Kidney (tissue), 14 donors: ENCODE data around the gene WDR7. TPM values are rescaled to one million over a fixed set of nuclear protein-coding genes. Genes with fewer than 3 reads are reported as not detected.

Source experiments
- DNase-seq, 5 donors: peaks; one replicate each; pipeline ENCODE4 v3.0.0-alpha.2; 2013 to 2020
- FAIRE-seq: peaks from 2 replicates; lab custom pipeline; 2012; peaks lifted over from hg19 to GRCh38; lab: Jason Lieb, UNC
- H3K27ac ChIP-seq, 2 donors: one replicate each; pipeline ENCODE4 v1.7.0; 2013; ENCODE audit warnings: low read depth in 2 of 2, low read length in 2 of 2, inconsistent platforms in 1 of 2
- H3K27me3 ChIP-seq: one replicate; pipeline ENCODE4 v1.7.1; 2013; ENCODE audit warnings: low read length, inconsistent platforms; ENCODE audit not compliant: control insufficient read depth, insufficient read depth
- H3K36me3 ChIP-seq, 3 donors: one replicate each; pipeline versions ENCODE4 v1.7.0 to v1.7.1; 2013; ENCODE audit warnings: low read length in 3 of 3, control low read depth in 1 of 3, inconsistent platforms in 1 of 3; ENCODE audit not compliant: insufficient read depth in 3 of 3, control insufficient read depth in 2 of 3
- H3K4me1 ChIP-seq, 3 donors: one replicate each; pipeline versions ENCODE4 v1.7.0 to v1.7.1; 2013; ENCODE audit warnings: low read length in 3 of 3, inconsistent platforms in 1 of 3, low read depth in 1 of 3; ENCODE audit not compliant: control insufficient read depth in 2 of 3, insufficient read depth in 2 of 3
- H3K4me3 ChIP-seq, 3 donors: one replicate each; pipeline versions ENCODE4 v1.7.0 to v1.8.1; 2013; ENCODE audit warnings: low read length in 3 of 3, control low read depth in 1 of 3, inconsistent platforms in 1 of 3
- H3K9ac ChIP-seq, 3 donors: one replicate each; pipeline versions ENCODE4 v1.7.0 to v1.7.1; 2013; ENCODE audit warnings: low read length in 3 of 3, control low read depth in 1 of 3, inconsistent platforms in 1 of 3
- H3K9me3 ChIP-seq, 3 donors: one replicate each; pipeline versions ENCODE4 v1.7.0 to v1.7.1; 2013; ENCODE audit warnings: low read length in 3 of 3, control low read depth in 1 of 3, inconsistent platforms in 1 of 3; ENCODE audit not compliant: control insufficient read depth in 2 of 3, insufficient read depth in 1 of 3
- CTCF ChIP-seq: IDR thresholded peaks from 3 replicates; pipeline ENCODE4 v1.5.1; 2012; ENCODE audit warnings: mild to moderate bottlenecking, moderate library complexity, borderline replicate concordance; ENCODE audit not compliant: insufficient read depth; ENCODE audit errors: extremely low read depth
- intact Hi-C: fragments of 100-400 bp; cut with DNase I; formaldehyde crosslinking; loops from one replicate; pipeline ENCODE4 v1.11.1; 2022
- polyA plus RNA-seq: library from polyadenylated mRNA; stranded (reverse); fragments of 350-450 nt; fragmentation: Illumina TruSeq; extraction: RNeasy Lipid Tissue Mini Kit (QIAGEN cat#74804); gene quantifications from one replicate; pipeline ENCODE4 v1.2.3, GENCODE V29; 2014; ENCODE audit warnings: low read depth, low replicate concordance; ENCODE audit not compliant: insufficient read depth
- total RNA-seq: library from RNA; stranded (reverse); fragmentation: NEBNext Ultra II Directional; extraction: Animal tissue kit (Norgen Biotek cat#: 25700); gene quantifications from one replicate; pipeline ENCODE4 v1.2.1, GENCODE V29; 2021
- donor health status: control.
- donor health status: control.
- donor health status: control.
- donor health status: control.
- donor health status: control.
- donor health status: DM: yes; HTN: yes; CAD: no.
- donor health status: Normal renal cell carcinoma (clear cell type).

Gene WDR7
- total and polyA plus RNA-seq, 2 donors from 2014 or later = 7.3 to 34.4 TPM

- no peak for TF ChIP-seq CTCF
- no peak overlapping the region for H3K27ac ChIP-seq
- no peak overlapping the region for H3K9ac ChIP-seq
- H3K36me3 ChIP-seq = no peaks in the 10 kb centered on the region
- no peak overlapping the region for H3K4me3 ChIP-seq
- H3K4me1 ChIP-seq = no peaks in the 10 kb centered on the region
- no peaks in the 10 kb centered on the region for H3K9me3 ChIP-seq
- no peak for DNase-seq
- no peak for FAIRE-seq
- H3K27me3 ChIP-seq = no peaks in the 10 kb centered on the region
- intact Hi-C loops = no loop called here
Observed at GRCh38 chr18:56927786-56928185, 276.6 kb downstream of the WDR7 start.

GRCh38 chr18:56929886-56930285, 278.7 kb downstream of the WDR7 start:
- FAIRE-seq (no peak), DNase-seq (peak in 1 of 5 donors; percentile 6)
- intact Hi-C loops = no loop called here
- H3K36me3 ChIP-seq = no peaks in the 10 kb centered on the region
- no peak for TF ChIP-seq CTCF
- H3K9ac ChIP-seq = no peak overlapping the region
- no peaks in the 10 kb centered on the region for H3K4me1 ChIP-seq
- H3K27me3 ChIP-seq = no peaks in the 10 kb centered on the region
- no peak overlapping the region for H3K4me3 ChIP-seq
- H3K27ac ChIP-seq = no peak overlapping the region
- H3K9me3 ChIP-seq = no peaks in the 10 kb centered on the region

- H3K9me3 ChIP-seq = no peaks in the 10 kb centered on the region
- FAIRE-seq = no peak
- H3K36me3 ChIP-seq = peaks cover 0 to 7% (median 2%) of the 10 kb centered on the region in 3 donors
- intact Hi-C loops = no loop called here
- H3K4me3 ChIP-seq = no peak overlapping the region
- no peaks in the 10 kb centered on the region for H3K27me3 ChIP-seq
- H3K4me1 ChIP-seq = no peaks in the 10 kb centered on the region
- H3K9ac ChIP-seq = no peak overlapping the region
- DNase-seq = no peak
- TF ChIP-seq CTCF = no peak
- H3K27ac ChIP-seq = no peak overlapping the region
Observed at GRCh38 chr18:56933472-56933871, 282.3 kb downstream of the WDR7 start.

- no peak for FAIRE-seq
- intact Hi-C loops = no loop called here
- no peak for TF ChIP-seq CTCF
Observed at GRCh38 chr18:56934131-56934530, 283.0 kb downstream of the WDR7 start.

More at GRCh38 chr18:56934131-56934530, 283.0 kb downstream of the WDR7 start:
- Histone ChIP-seq H3K4me3 (no peak overlapping the region), H3K9me3 (no peaks in the 10 kb centered on the region), H3K27me3 (no peaks in the 10 kb centered on the region), H3K36me3 (peaks cover 0 to 7% (median 2%) of the 10 kb centered on the region in 3 donors), H3K27ac (no peak overlapping the region), H3K4me1 (no peaks in the 10 kb centered on the region), H3K9ac (no peak overlapping the region)
- DNase-seq = no peak
